Breast epithelium (tissue), 3 donors: ENCODE data around the gene FUT9.

Experiments
- CTCF ChIP-seq, 3 donors: fragments of 450-650 bp; IDR thresholded peaks; one replicate each; pipeline ENCODE4 v1.5.1; 2016 to 2017; ENCODE audit warnings: antibody characterized with exemption in 3 of 3, mild to moderate bottlenecking in 3 of 3, moderate library complexity in 3 of 3
- POLR2A ChIP-seq: fragments of 450-650 bp; IDR thresholded peaks from one replicate; pipeline ENCODE4 v1.6.1; 2016; ENCODE audit warnings: antibody characterized with exemption, mild to moderate bottlenecking, moderate library complexity
- POLR2AphosphoS5 ChIP-seq, 3 donors: sonication (generic); formaldehyde crosslinking; IDR thresholded peaks; one replicate each; pipeline ENCODE4 v1.6.1; 2017; ENCODE audit warnings: antibody characterized with exemption in 3 of 3

- TF ChIP-seq CTCF (IDR thresholded peaks at IDR 0.05) (no peak), POLR2A (no peak), POLR2AphosphoS5 (IDR thresholded peaks at IDR 0.05) (no peak)
Observed at GRCh38 chr6:96194675-96195074, 178.9 kb downstream of the FUT9 start.
